HepG2 (cell line): ENCODE measurements around the gene RAB18. TPM values are rescaled to one million over a fixed set of nuclear protein-coding genes. Genes with fewer than 3 reads are reported as not detected.
"Not testable (repeated sequence)": the region's sequence is repeated elsewhere in the genome, so short reads cannot be mapped to it uniquely, and the experiment has no call there.

Experiments
- ATAC-seq: fragments of 200-7000 bp; cut with Tn5 transposase; 3 replicates; pipeline ENCODE4 v1.9.1; 2020; ENCODE audit warnings: mild to moderate bottlenecking, moderate library complexity
- BruUV-seq: library from RNA; stranded (reverse); fragments of 400-500 nt; replicated peaks from 2 replicates; lab custom pipeline; 2021; lab: Mats Ljungman, UMichigan
- CTCF ChIA-PET: fragments of 300-600 bp; formaldehyde crosslinking; extraction: SDS; loops from one replicate; lab custom pipeline; 2021; ENCODE audit warnings: low total read pairs, inconsistent platforms, low intra/inter-chr PET ratio; lab: Yijun Ruan, JAX
- POLR2A ChIA-PET: fragments of 350-600 bp; sonication (Branson Sonifier 250); formaldehyde crosslinking; loops from one replicate; lab custom pipeline; 2020; ENCODE audit warnings: antibody characterized with exemption, inconsistent platforms; lab: Yijun Ruan, JAX
- DNase-seq: peaks from one replicate; pipeline ENCODE4 v3.0.0-alpha.2; 2015; ENCODE audit warnings: low spot score
- FAIRE-seq: peaks from 3 replicates; lab custom pipeline; 2011; peaks lifted over from hg19 to GRCh38; lab: Jason Lieb, UNC
- H2AFZ ChIP-seq: one replicate; pipeline ENCODE4 v1.6.1; 2011; ENCODE audit warnings: low read length, inconsistent platforms
- H3K27ac ChIP-seq: fragments of 300-600 bp; 3 replicates; pipeline ENCODE4 v1.8.0; 2011; ENCODE audit warnings: mixed run types, mild to moderate bottlenecking, mixed read lengths, low read length, inconsistent platforms; ENCODE audit not compliant: insufficient read depth; ENCODE audit errors: extremely low read length
- H3K27me3 ChIP-seq, 2 experiments: fragments of 200-600 bp in 1 of 2; 2 replicates in 1 of 2; 3 replicates in 1 of 2; pipeline versions ENCODE4 v1.6.0 to v1.8.0; 2011; ENCODE audit warnings: low read length in 2 of 2, mild to moderate bottlenecking in 2 of 2, moderate library complexity in 2 of 2, inconsistent platforms in 1 of 2; ENCODE audit not compliant: insufficient read depth in 2 of 2, control insufficient read depth in 1 of 2
- H3K36me3 ChIP-seq, 2 experiments: fragments of 200-600 bp in 1 of 2; replicated peaks in 1 of 2; 2 replicates in 1 of 2; 3 replicates in 1 of 2; pipeline versions ENCODE4 v1.5.1 to v1.8.0; 2011; ENCODE audit warnings: low read length in 2 of 2, inconsistent platforms in 1 of 2; ENCODE audit not compliant: insufficient read depth in 2 of 2, control insufficient read depth in 1 of 2
- H3K4me1 ChIP-seq: 2 replicates; pipeline ENCODE4 v1.5.1; 2012; ENCODE audit warnings: low read length, inconsistent platforms; ENCODE audit not compliant: insufficient read depth
- H3K4me2 ChIP-seq: 2 replicates; pipeline ENCODE4 v1.6.0; 2011; ENCODE audit warnings: low read depth, low read length, inconsistent platforms
- H3K4me3 ChIP-seq, 3 experiments: fragments of 200-600 bp in 1 of 3; sonication (generic), shearing (Covaris generic) in 1 of 3; replicated peaks in 1 of 3; 2 replicates each; pipeline ENCODE4 v1.5.1; 2011 to 2016; ENCODE audit warnings: low read length in 3 of 3, inconsistent platforms in 2 of 3, low read depth in 2 of 3, mild to moderate bottlenecking in 2 of 3, control low read depth in 1 of 3, mixed read lengths in 1 of 3; ENCODE audit not compliant: insufficient read depth in 1 of 3
- H3K79me2 ChIP-seq: one replicate; pipeline ENCODE4 v1.6.1; 2011; ENCODE audit warnings: low read length, inconsistent platforms; ENCODE audit not compliant: insufficient read depth
- H3K9ac ChIP-seq: 2 replicates; pipeline ENCODE4 v1.6.0; 2011; ENCODE audit warnings: mild to moderate bottlenecking, low read depth, low read length, inconsistent platforms; ENCODE audit not compliant: insufficient read depth
- H3K9me3 ChIP-seq: 2 replicates; pipeline ENCODE4 v1.5.1; 2012; ENCODE audit warnings: mild to moderate bottlenecking, low read length
- H4K20me1 ChIP-seq: 2 replicates; pipeline ENCODE4 v1.6.0; 2011; ENCODE audit warnings: inconsistent platforms, mild to moderate bottlenecking, low read length, moderate library complexity; ENCODE audit not compliant: insufficient read depth
- CREB1 ChIP-seq, 2 experiments: fragments of 450-650 bp in 1 of 2; IDR thresholded peaks; 2 replicates each; pipeline ENCODE4 v1.6.1; 2016 to 2017; ENCODE audit warnings: control low read depth in 1 of 2, mild to moderate bottlenecking in 1 of 2, missing compliant biosample characterization in 1 of 2, missing genetic modification characterization in 1 of 2
- E2F2 ChIP-seq: sonication (generic); formaldehyde crosslinking; IDR thresholded peaks from 2 replicates; pipeline ENCODE4 v1.4.0; 2020; ENCODE audit warnings: missing genetic modification reagents, borderline replicate concordance
- GMEB2 ChIP-seq: IDR thresholded peaks from 2 replicates; pipeline ENCODE4 v1.6.1; 2016; ENCODE audit warnings: missing biosample characterization, missing genetic modification reagents, low read depth
- MED1 ChIP-seq: sonication (generic); formaldehyde crosslinking; IDR thresholded peaks from 2 replicates; pipeline ENCODE4 v1.4.0; 2020; ENCODE audit warnings: missing genetic modification reagents
- RARG ChIP-seq: sonication (generic); formaldehyde crosslinking; IDR thresholded peaks from 2 replicates; pipeline ENCODE4 v1.4.0; 2020; ENCODE audit warnings: low read depth, mild to moderate bottlenecking, missing genetic modification reagents
- ZNF770 ChIP-seq: sonication (generic); formaldehyde crosslinking; IDR thresholded peaks from 2 replicates; pipeline ENCODE4 v1.5.0; 2020; ENCODE audit warnings: mild to moderate bottlenecking, missing genetic modification reagents
- WGBS: methylation state at CpG from one replicate; pipeline ENCODE4 v1.1.6; 2017; ENCODE audit warnings: low lambda C conversion rate; 5-methylcytosine and 5-hydroxymethylcytosine counted together
- in situ Hi-C: cut with HindIII; loops from 2 replicates; pipeline ENCODE4 v1.10.0; 2017; ENCODE audit warnings: low pct_unique_long_range_greater_than_20kb; ENCODE audit not compliant: extremely low pct_ligation_motif_present
- intact Hi-C: fragments of 100-400 bp; cut with micrococcal nuclease; formaldehyde crosslinking; loops from one replicate; pipeline ENCODE4 v1.10.0; 2022; ENCODE audit not compliant: unreplicated experiment
- polyA plus RNA-seq, 8 experiments: library from polyadenylated mRNA; depleted of rRNA in 3 of 8; stranded (reverse) in 7 of 8; unstranded in 1 of 8; fragments of >200 nt; fragmentation: Illumina TruSeq in 4 of 8; extraction: Trizol in 4 of 8; gene quantifications; 2 replicates each; pipeline versions ENCODE4 v1.2.1 to v1.2.3, GENCODE V29; 2011 to 2016; ENCODE audit warnings: low read depth in 4 of 8, missing spikeins in 1 of 8, mixed read lengths in 1 of 8; ENCODE audit not compliant: insufficient read depth in 1 of 8
- total RNA-seq, 5 experiments: library from RNA; depleted of rRNA; stranded (reverse); fragments of >200 nt; fragmentation: Illumina TruSeq; extraction: Trizol; gene quantifications; 2 replicates each; pipeline ENCODE4 v1.2.3, GENCODE V29; 2016; ENCODE audit warnings: low read depth in 1 of 5

The RAB18 gene
- total and polyA plus RNA-seq, 2 of the 13 experiments (the other 11 are each of a cell fraction or from before 2014, with no cell fraction given) = 22.3 to 69.1 TPM

GRCh38 chr10:27577038-27577437, 72.9 kb downstream of the RAB18 start:
- H3K79me2 ChIP-seq; in situ Hi-C loops; H3K36me3 ChIP-seq; H3K9ac ChIP-seq; BruUV-seq; POLR2A ChIA-PET; DNase-seq; H3K27me3 ChIP-seq; H4K20me1 ChIP-seq; FAIRE-seq; H3K4me2 ChIP-seq; H3K4me1 ChIP-seq; H2AFZ ChIP-seq; CTCF ChIA-PET; ATAC-seq; intact Hi-C loops; H3K4me3 ChIP-seq; H3K27ac ChIP-seq; H3K9me3 ChIP-seq; TF ChIP-seq CREB1 (CRISPR knock-in tag; IDR thresholded peaks at IDR 0.05): not testable (repeated sequence)
- 25% methylated on average over 5 of the region's 5 CpGs for WGBS
- peak; percentile 70 for TF ChIP-seq CREB1 (IDR thresholded peaks at IDR 0.05)

GRCh38 chr10:27578316-27578715, 74.2 kb downstream of the RAB18 start:
- ATAC-seq = no peak
- FAIRE-seq = no peak
- no peaks in the 10 kb centered on the region for H3K36me3 ChIP-seq
- CTCF ChIA-PET = no interaction called here
- H3K9ac ChIP-seq = no peak overlapping the region
- H3K4me3 ChIP-seq = no peak overlapping the region
- POLR2A ChIA-PET = no interaction called here
- no peaks in the 10 kb centered on the region for H3K27me3 ChIP-seq
- no peak for DNase-seq
- H3K79me2 ChIP-seq = no peaks in the 10 kb centered on the region
- in situ Hi-C loops = no loop called here
- H2AFZ ChIP-seq = no peak overlapping the region
- H3K4me2 ChIP-seq = no peak overlapping the region
- H3K9me3 ChIP-seq = no peaks in the 10 kb centered on the region
- 21% methylated on average over 3 of the region's 4 CpGs for WGBS
- no TSS peak for BruUV-seq
- no peak for TF ChIP-seq MED1
- TF ChIP-seq GMEB2 (CRISPR knock-in tag) = no peak
- TF ChIP-seq RARG (CRISPR knock-in tag) = no peak
- TF ChIP-seq E2F2 (CRISPR knock-in tag) = no peak
- no peak for TF ChIP-seq ZNF770 (CRISPR knock-in tag)
- TF ChIP-seq, all 625 proteins: peak for 0
- Histone ChIP-seq H4K20me1 (no peaks in the 10 kb centered on the region), H3K27ac (no peak overlapping the region), H3K4me1 (no peaks in the 10 kb centered on the region)
- intact Hi-C loops = no loop called here
